Measurements from ENCODE around the gene CTAGE15. TPM values are rescaled to one million over a fixed set of nuclear protein-coding genes. Genes with fewer than 3 reads are reported as not detected.
A peak's percentile ranks its signal among the peaks of the same experiment; 100 is the strongest.
"Not testable (repeated sequence)": the region's sequence is repeated elsewhere in the genome, so short reads cannot be mapped to it uniquely, and the experiment has no call there.

Gene CTAGE15, protein sequence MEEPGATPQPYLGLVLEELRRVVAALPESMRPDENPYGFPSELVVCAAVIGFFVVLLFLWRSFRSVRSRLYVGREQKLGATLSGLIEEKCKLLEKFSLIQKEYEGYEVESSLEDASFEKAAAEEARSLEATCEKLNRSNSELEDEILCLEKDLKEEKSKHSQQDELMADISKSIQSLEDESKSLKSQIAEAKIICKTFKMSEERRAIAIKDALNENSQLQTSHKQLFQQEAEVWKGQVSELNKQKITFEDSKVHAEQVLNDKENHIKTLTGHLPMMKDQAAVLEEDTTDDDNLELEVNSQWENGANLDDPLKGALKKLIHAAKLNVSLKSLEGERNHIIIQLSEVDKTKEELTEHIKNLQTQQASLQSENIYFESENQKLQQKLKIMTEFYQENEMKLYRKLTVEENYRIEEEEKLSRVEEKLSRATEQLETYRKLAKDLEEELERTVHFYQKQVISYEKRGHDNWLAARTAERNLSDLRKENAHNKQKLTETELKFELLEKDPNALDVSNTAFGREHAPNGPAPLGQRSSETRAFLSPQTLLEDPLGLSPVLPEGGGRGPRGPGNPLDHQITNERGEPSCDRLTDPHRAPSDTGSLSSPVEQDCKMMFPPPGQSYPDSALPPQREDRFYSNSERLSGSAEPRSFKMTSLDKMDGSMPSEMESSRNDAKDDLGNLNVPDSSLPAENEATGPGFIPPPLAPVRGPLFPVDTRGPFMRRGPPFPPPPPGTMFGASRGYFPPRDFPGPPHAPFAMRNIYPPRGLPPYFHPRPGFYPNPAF
- total RNA-seq (under 1 TPM in 2 of 10 donors, not detected in 8; 0.13 TPM), polyA plus RNA-seq (under 1 TPM in 1 of 2 donors, not detected in 1; 0.01 TPM)
- long read RNA-seq, donor 1, result 0 reads
- long read RNA-seq, donor 2, result 0 reads
- long read RNA-seq, donor 3, result 0 reads

DNA sequence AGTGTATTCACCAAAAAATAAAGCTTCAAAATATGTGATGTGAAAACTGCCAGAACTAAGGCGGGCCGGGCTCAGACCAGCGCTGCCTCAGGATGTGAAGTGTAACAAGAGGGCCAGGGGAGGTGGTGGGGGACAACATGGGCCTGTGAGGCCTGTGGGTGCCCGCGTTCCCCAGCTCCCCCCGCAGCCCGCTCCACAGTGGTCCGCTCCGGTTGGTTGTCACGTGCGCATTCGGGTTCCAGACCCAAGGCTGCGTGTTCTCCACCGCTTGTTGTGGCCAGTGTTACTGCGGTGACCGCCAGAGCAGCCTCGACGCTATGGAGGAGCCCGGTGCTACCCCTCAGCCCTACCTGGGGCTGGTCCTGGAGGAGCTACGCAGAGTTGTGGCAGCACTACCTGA lies at the start of gene CTAGE15:
CTAGE15 (plus strand) TSS at position 301 of the 400 bp plus-strand sequence; CDS start at position 318, 17 bp downstream.
- not testable (repeated sequence) for H3K4me1 ChIP-seq, ATAC-seq
- WGBS, 2 donors, result 89% methylated on average over 8 of the region's 20 CpGs; no CpG with 5 or more reads in 1 of the 2 donors

DNA sequence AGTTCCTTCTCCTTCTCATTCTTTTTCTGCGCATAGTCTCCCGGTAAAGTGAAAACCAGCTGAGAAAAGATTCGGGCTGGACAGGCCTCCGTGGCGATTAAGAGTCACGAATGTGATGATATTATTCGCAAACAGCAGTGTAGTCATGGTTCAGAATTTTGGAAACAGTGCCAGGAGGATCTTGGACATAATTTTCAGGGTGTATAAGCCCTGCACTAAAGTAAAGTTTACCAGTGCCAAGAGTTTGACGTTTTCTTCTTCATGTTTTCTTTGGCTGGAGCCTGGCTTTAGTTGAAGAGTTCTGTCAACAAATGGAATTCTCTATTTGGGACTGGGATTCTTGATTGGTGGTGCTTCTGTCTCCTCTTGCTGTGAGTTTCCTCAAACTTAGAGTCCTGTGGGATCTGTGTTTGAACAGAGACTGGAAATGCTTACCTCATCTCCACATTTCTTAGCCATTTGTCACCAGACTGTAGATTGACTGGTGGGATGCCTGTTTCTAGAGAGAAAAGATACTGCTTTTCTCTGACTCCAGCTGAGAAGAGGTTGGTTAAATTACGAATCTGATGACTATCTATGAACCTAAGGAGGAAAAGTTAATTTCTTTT lies 49.2 kb upstream of the CTAGE15 start:
- H3K27ac ChIP-seq; intact Hi-C loops (cut with DNase I); H3K9me3 ChIP-seq; H3K27me3 ChIP-seq; DNase-seq; H3K4me3 ChIP-seq; H3K36me3 ChIP-seq: not testable (repeated sequence)
- peaks cover 0 to 20% (median 12%) of the 10 kb centered on the region in 9 donors for H3K4me1 ChIP-seq
- ATAC-seq, result peak; percentile 76 to 95 (median 90)
- WGBS, 2 donors, result no CpG with 5 or more reads among the region's 9 CpGs

More for the DNA sequence above, at the start of gene CTAGE15:
- H3K9me3 ChIP-seq; H3K4me3 ChIP-seq; H3K27me3 ChIP-seq; H3K36me3 ChIP-seq; intact Hi-C loops (cut with DNase I); H3K27ac ChIP-seq; DNase-seq: not testable (repeated sequence)

DNA sequence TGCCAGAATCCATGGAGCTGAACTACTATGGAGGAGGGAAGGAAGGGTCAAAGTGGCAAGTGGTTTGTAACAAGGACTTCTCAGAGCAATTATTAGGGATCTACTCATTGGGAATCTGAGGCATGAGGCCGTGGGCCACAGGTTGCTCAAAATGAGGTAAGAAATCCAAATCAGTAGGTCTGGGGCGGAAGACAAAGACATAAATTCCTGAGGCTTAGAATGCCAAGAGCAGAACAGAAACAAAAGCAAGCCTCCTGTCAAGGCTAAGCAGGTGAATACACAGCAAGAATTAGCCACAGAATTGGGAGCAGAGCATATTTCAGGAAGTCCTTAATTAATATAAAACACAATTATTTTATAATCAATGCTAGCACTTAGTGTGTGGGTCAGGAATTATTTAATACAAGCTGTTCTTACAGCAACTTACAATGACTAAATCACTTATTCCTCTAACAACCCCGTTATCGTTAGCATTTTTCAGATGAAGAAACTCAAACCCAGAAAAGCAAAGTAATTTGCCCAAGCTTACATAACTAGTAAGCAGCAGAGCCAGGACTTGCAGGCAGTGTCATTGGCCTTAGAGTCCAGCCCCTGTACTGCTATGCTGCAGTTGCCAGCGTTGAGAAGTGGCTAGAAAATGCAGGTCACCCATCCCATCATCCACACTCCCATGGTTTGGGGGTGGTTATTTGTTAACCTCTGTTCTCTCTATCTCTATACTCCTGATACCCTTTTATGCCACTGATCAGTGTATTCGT lies 40.3 kb upstream of the CTAGE15 start:
- WGBS, 2 donors, result 57 to 80% methylated on average over 3 to 4 of the region's 6 CpGs

DNA sequence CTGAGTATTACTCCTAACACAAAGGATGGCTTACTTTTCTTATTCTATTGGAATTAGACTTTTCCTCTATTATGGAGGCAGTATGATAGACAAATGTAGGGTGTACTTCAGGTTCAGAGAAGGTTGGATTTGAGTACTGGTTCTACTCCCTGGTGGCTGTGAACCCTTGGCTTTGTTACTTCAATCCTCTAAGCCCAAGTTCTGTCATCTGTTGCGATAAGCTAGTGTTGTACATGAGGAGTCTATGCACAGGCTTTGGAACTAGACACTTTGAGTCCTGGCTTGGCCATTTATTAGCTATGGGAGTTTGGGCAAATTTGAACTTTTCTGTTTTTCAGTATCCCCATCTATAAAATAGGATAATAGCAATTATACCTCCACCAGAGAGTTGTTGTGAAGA lies 39.7 kb upstream of the CTAGE15 start:
- H3K4me3 ChIP-seq; H3K36me3 ChIP-seq; H3K9me3 ChIP-seq; intact Hi-C loops (cut with DNase I); H3K27ac ChIP-seq; H3K4me1 ChIP-seq; H3K27me3 ChIP-seq; DNase-seq: not testable (repeated sequence)
- no CpG with 5 or more reads among the region's 1 CpG for WGBS, 2 donors
- peak in 3 of 8 donors; percentile 34 to 62 (median 46) for ATAC-seq

More for the DNA sequence above, 40.3 kb upstream of the CTAGE15 start:
- H3K27ac ChIP-seq; intact Hi-C loops (cut with DNase I); H3K4me3 ChIP-seq; DNase-seq; H3K4me1 ChIP-seq; H3K9me3 ChIP-seq; H3K36me3 ChIP-seq; H3K27me3 ChIP-seq: not testable (repeated sequence)
- peak in 5 of 8 donors; percentile 28 to 55 (median 46) for ATAC-seq

DNA sequence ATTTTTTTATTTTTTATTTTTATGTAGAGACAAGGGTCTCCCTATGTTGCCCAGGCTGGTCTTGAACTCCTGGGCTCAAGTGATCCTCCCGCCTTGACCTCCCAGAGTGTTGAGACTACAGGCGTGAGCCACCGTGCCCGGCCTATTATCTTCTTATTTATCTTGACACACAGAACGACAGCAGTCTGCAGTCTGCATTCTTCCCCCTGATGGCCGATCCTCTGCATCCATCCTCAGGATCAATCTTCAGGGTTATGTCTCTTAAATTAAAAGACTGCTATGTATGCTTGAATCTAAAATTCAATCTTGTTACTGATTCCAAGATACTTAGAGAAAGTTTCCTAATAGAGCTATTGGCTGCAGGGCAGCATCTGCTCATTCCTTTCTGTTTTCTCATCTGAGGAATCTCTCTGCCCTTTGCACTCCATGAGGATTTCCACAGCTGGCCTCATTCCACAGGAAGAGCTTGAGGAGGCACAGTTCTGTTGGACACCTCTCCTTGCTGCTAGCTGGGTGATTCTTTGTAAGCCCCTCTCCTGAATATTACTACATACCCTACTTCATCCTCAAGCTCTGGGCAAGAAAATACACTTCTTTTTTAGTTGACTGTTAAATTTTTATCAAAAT lies 38.3 kb upstream of the CTAGE15 start:
- peak in 4 of 8 donors; percentile 38 to 87 (median 48) for ATAC-seq
- intact Hi-C loops (cut with DNase I); H3K36me3 ChIP-seq; H3K27ac ChIP-seq; H3K27me3 ChIP-seq; H3K4me3 ChIP-seq; H3K9me3 ChIP-seq; H3K4me1 ChIP-seq; DNase-seq: not testable (repeated sequence)
- WGBS, 2 donors, result no CpG with 5 or more reads among the region's 6 CpGs

DNA sequence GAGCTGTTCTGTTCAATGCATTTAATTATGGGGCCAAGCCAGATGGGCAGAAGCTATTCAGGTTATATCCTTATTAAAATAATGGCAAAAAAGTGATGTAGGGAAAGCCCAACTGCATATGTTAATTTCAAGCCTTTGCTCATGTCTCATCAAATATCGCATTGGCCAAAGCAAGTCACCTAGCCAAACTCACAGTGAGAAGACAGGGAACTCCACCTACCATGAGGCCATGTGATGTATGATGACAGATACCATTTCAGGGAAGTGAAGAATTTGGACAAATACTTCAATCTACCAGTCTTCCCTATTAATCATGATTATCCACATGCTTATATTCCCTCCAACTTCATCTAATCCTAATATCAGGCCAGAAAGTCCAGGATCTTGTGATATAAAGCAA lies 35.2 kb upstream of the CTAGE15 start:
- H3K36me3 ChIP-seq; DNase-seq; H3K27ac ChIP-seq; H3K4me1 ChIP-seq; H3K27me3 ChIP-seq; H3K9me3 ChIP-seq; ATAC-seq; H3K4me3 ChIP-seq; intact Hi-C loops (cut with DNase I): not testable (repeated sequence)
- 100% methylated on average over 1 of the region's 1 CpG; no CpG with 5 or more reads in 1 of the 2 donors for WGBS, 2 donors

DNA sequence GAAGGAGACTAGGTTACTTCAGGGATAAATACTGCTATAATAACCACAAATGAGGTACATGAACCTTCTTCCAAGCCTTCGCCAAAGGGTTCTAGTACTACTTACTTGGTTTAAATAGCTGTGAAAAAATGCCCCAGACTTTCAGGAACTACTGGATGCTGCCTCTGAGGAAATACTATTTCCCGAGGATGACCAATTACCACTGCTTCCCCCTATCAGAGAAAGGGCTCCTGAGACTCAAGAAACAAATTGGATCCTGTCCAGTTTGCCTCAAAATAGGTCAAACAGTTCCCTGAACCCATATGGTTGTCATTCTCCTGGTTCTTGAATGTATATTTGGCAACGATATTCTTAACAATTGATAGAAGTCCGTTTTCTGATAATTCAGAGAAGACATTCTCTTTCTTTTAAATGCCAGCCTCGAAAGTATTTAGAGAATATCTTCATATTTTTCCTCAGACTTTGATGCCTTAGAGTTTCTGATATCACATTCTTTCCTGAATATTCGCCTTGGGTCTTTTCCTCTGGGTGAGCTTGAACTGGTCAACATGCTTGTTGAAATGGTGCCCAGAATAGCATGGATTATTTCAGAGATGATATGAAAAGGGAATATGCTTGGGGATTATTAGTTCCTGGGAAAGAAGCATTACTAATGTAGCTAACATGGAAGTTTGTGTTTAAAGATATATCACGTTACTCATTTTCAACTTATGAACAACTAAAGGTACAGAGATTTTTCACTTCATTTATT lies 28.1 kb upstream of the CTAGE15 start:
- H3K27me3 ChIP-seq; H3K36me3 ChIP-seq; DNase-seq; H3K4me3 ChIP-seq; H3K27ac ChIP-seq; H3K9me3 ChIP-seq; intact Hi-C loops (cut with DNase I); H3K4me1 ChIP-seq: not testable (repeated sequence)
- no CpG with 5 or more reads among the region's 7 CpGs for WGBS, 2 donors
- ATAC-seq, result peak in 7 of 8 donors; percentile 11 to 69 (median 43)

DNA sequence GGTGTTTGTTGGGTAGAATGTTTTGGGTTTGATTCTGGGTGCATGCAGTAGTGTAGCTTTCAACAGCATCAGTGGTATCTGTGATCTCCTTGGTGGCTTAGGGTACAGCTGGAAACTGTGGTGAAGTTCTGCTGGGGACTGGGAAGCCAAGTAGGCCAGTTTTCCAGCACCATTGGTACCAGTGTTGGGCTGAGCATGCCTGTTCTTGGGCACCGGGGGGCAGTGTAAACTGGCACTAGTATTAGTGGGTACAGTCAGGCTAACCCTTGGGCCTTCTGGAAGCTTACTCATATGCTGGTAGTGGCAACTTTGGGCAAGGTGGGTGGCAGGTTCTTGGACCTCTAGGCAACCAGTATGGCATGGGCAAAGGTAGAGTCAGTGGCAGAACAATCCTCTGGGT lies 15.6 kb upstream of the CTAGE15 start:
- H3K4me3 ChIP-seq; DNase-seq; ATAC-seq; H3K36me3 ChIP-seq; H3K27ac ChIP-seq; H3K4me1 ChIP-seq; H3K9me3 ChIP-seq; intact Hi-C loops (cut with DNase I); H3K27me3 ChIP-seq: not testable (repeated sequence)
- WGBS, 2 donors, result no CpG with 5 or more reads among the region's 1 CpG
